ENCODE data around the gene RASA2. TPM values are rescaled to one million over a fixed set of nuclear protein-coding genes. Genes with fewer than 3 reads are reported as not detected.

The RASA2 gene
- total and polyA plus RNA-seq, 8 donors: 2.6 to 32.1 (median 10.9) TPM

DNA sequence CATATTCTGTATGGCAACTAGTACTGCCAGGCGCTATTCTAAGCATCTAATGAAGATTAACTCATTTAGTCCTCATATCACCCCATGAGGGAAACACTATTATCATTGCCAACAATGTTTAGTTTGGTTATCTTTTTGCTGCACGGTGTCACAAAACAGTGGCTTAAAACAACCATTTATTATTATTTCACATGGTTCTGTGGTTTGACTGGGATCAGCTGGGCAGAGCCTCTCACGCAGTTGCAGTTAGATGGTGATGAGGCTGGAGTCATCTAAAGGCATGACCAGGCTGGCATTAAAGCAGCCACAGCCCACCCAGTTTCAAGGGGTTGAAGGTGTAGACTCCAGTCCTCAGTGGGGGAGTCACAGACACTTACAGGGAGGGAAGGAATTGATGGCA, 32.8 kb upstream of the RASA2 start:
- intact Hi-C loops (cut with DNase I; ENCODE audit: low total_unique reads): loop anchor here (5.0 to 10.0 kb wide), 2 partner anchors 97 to 149 kb away; no protein-coding TSS in a partner anchor
- no peaks in the 10 kb centered on the region for H3K27me3 ChIP-seq
- DNase-seq: no peak
- no peak overlapping the region for H3K4me3 ChIP-seq
- H3K36me3 ChIP-seq: no peaks in the 10 kb centered on the region
- WGBS, 5 donors: 41 to 65% (median 55%) methylated on average over 3 of the region's 3 CpGs
- H3K4me1 ChIP-seq: peaks cover 16 to 71% (median 53%) of the 10 kb centered on the region in 4 donors
- no peaks in the 10 kb centered on the region for H3K9me3 ChIP-seq
- TF ChIP-seq, protein P1, sequence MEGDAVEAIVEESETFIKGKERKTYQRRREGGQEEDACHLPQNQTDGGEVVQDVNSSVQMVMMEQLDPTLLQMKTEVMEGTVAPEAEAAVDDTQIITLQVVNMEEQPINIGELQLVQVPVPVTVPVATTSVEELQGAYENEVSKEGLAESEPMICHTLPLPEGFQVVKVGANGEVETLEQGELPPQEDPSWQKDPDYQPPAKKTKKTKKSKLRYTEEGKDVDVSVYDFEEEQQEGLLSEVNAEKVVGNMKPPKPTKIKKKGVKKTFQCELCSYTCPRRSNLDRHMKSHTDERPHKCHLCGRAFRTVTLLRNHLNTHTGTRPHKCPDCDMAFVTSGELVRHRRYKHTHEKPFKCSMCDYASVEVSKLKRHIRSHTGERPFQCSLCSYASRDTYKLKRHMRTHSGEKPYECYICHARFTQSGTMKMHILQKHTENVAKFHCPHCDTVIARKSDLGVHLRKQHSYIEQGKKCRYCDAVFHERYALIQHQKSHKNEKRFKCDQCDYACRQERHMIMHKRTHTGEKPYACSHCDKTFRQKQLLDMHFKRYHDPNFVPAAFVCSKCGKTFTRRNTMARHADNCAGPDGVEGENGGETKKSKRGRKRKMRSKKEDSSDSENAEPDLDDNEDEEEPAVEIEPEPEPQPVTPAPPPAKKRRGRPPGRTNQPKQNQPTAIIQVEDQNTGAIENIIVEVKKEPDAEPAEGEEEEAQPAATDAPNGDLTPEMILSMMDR (IDR thresholded peaks at IDR 0.05): no peak
- TF ChIP-seq EP300 (IDR thresholded peaks at IDR 0.05): no peak
- no peak for TF ChIP-seq POLR2AphosphoS5 (IDR thresholded peaks at IDR 0.05)
- TF ChIP-seq POLR2A (IDR thresholded peaks at IDR 0.05): no peak
- no peak overlapping the region for H3K27ac ChIP-seq

DNA sequence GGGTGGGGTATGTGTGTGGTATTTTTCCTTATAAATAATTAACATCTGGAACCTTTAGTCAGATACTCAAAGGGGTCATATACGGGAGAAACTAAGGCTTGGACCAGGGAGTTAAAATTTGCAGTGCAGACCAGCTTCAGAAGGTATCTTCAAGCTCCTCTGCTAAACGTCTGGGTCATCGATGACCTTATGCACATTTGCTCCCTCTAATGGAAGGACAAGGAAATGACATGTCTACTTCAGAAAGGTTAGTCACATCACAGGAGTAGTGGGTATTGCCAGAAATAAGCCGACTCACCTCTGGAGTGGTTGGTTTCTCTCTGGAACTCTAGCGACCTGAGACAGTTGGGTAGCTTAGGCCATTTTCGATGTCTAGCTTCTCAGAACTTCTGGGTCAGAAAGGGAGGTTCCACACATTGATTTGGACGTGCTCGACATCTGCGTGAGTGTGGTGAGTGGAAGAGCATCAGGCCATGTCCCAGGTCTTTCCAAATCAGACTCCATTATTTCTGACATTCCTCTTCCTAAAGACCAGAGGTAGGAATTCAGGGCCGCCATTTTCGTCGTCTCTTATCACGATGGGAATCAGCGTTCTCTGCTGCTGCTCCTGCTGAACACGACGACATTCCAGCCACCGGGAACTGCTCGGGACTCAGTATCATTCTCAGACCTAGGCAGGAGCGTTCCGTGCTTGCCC, 31.8 kb upstream of the RASA2 start:
- Histone ChIP-seq H3K27me3 (no peaks in the 10 kb centered on the region), H3K9me3 (no peaks in the 10 kb centered on the region), H3K4me1 (peaks cover 16 to 64% (median 49%) of the 10 kb centered on the region in 4 donors), H3K4me3 (peak overlapping the region; percentile 5 to 42 (median 30)), H3K27ac (peak overlapping the region; percentile 60 to 80 (median 73)), H3K36me3 (no peaks in the 10 kb centered on the region)
- DNase-seq: peak in 1 of 2 donors; percentile 81
- TF ChIP-seq POLR2AphosphoS5 (IDR thresholded peaks at IDR 0.05) (peak in 1 of 3 donors; percentile 79), POLR2A (IDR thresholded peaks at IDR 0.05) (no peak)
- TF ChIP-seq, protein P1 (IDR thresholded peaks at IDR 0.05): peak in 5 of 7 experiments; percentile 62 to 77 (median 73)
- intact Hi-C loops (cut with DNase I; ENCODE audit: low total_unique reads): loop anchor here (5.0 to 10.0 kb wide), 2 partner anchors 98 to 150 kb away; no protein-coding TSS in a partner anchor
- 20 to 58% (median 46%) methylated on average over 19 to 20 of the region's 20 CpGs for WGBS, 5 donors

DNA sequence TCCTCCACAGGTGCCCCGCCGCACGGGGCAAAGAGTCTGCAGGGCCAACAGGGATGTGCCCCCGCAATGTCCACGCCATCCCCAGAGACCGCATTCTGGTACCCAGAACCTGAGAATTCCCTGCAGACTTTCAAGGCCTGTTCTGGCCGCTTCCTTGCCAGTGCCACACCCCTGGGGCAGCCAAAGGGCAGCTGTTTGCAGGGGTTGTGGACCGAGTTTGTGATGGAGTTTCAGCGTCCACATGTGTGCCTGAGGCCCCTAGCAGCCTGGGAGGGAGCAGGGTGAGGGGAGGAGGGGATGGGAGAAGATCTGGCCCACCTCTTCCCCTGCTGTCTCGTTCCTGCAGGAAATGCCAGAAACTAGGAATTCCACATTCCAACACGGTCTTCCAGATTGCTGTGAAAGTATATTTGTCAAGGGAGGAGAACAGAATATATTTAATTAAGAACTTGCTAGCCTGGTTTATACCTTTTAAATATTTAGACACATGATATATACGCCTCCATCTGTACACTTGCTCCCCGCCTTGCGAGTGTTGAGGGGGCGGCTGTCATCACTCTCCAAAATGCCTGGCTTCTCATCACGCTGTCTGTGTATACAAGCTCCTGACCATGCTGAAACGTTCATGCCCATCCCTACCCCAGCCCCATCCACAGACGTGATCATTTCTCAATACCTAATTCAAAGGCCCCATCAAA, 31.1 kb upstream of the RASA2 start:
- peaks cover 16 to 65% (median 49%) of the 10 kb centered on the region in 4 donors for H3K4me1 ChIP-seq
- H3K4me3 ChIP-seq: peak overlapping the region; percentile 5 to 42 (median 30)
- peak in 1 of 2 donors; percentile 83 for DNase-seq
- H3K9me3 ChIP-seq: no peaks in the 10 kb centered on the region
- H3K27ac ChIP-seq: peak overlapping the region; percentile 60 to 80 (median 73)
- intact Hi-C loops (cut with DNase I; ENCODE audit: low total_unique reads): loop anchor here (10.0 kb wide), 1 partner anchor 151 kb away; no protein-coding TSS in a partner anchor
- 15 to 57% (median 48%) methylated on average over 18 of the region's 18 CpGs for WGBS, 5 donors
- H3K36me3 ChIP-seq: no peaks in the 10 kb centered on the region
- TF ChIP-seq, protein P1 (IDR thresholded peaks at IDR 0.05): no peak
- TF ChIP-seq POLR2A (IDR thresholded peaks at IDR 0.05) (no peak), EP300 (IDR thresholded peaks at IDR 0.05) (no peak), POLR2AphosphoS5 (IDR thresholded peaks at IDR 0.05) (no peak)
- no peaks in the 10 kb centered on the region for H3K27me3 ChIP-seq

DNA sequence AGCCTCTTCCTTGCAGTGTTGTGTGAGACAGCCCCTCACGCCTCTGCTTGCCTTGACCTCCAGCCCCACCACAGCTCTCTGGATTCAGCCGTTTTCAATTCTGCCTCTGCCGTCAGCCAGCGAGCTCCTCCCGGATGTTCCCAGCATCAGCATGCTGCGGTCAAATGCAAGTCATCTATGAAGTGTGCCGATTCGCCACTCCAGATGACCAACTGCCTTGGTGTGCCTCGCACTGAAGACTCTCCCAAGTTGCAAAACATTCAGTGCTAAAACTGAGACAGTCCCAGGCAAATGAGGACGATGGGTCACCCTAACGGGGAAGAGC, 30.6 kb upstream of the RASA2 start:
- peaks cover 16 to 60% (median 47%) of the 10 kb centered on the region in 4 donors for H3K4me1 ChIP-seq
- no peaks in the 10 kb centered on the region for H3K9me3 ChIP-seq
- peak in 1 of 2 donors; percentile 52 for DNase-seq
- H3K27me3 ChIP-seq: no peaks in the 10 kb centered on the region
- WGBS, 5 donors: 64 to 81% (median 76%) methylated on average over 11 of the region's 11 CpGs
- H3K27ac ChIP-seq: peak overlapping the region in 4 of 5 donors; percentile 72 to 80 (median 75)
- intact Hi-C loops (cut with DNase I; ENCODE audit: low total_unique reads): loop anchor here (10.0 kb wide), 1 partner anchor 151 kb away; no protein-coding TSS in a partner anchor
- TF ChIP-seq, protein P1 (IDR thresholded peaks at IDR 0.05): no peak
- TF ChIP-seq POLR2A (IDR thresholded peaks at IDR 0.05) (no peak), POLR2AphosphoS5 (IDR thresholded peaks at IDR 0.05) (no peak), EP300 (IDR thresholded peaks at IDR 0.05) (no peak)
- peak overlapping the region in 1 of 4 donors; percentile 28 for H3K4me3 ChIP-seq
- H3K36me3 ChIP-seq: no peaks in the 10 kb centered on the region

Measured in stomach (tissue), 9 donors.